Liver (tissue), 9 donors: Measurements from ENCODE around the gene CFAP54. TPM values are rescaled to one million over a fixed set of nuclear protein-coding genes. Genes with fewer than 3 reads are reported as not detected.

Source experiments
- DNase-seq: peaks from one replicate; pipeline ENCODE4 v3.0.0-alpha.2; 2017; ENCODE audit warnings: low spot score
- H3K27ac ChIP-seq, 2 donors: one replicate each; pipeline ENCODE4 v1.7.0; 2013; ENCODE audit warnings: inconsistent platforms in 2 of 2, low read length in 2 of 2, control low read depth in 1 of 2, low read depth in 1 of 2, mild to moderate bottlenecking in 1 of 2
- H3K27me3 ChIP-seq, 4 donors: one replicate each; pipeline versions ENCODE4 v1.6.1 to v1.7.0; 2013; ENCODE audit warnings: low read length in 3 of 4, inconsistent platforms in 1 of 4, mild to moderate bottlenecking in 1 of 4, moderate library complexity in 1 of 4; ENCODE audit not compliant: control insufficient read depth in 4 of 4, insufficient read depth in 4 of 4
- H3K36me3 ChIP-seq, 4 donors: one replicate each; pipeline versions ENCODE4 v1.6.1 to v1.7.0; 2013; ENCODE audit warnings: low read length in 3 of 4, mild to moderate bottlenecking in 3 of 4, low read depth in 1 of 4, moderate library complexity in 1 of 4; ENCODE audit not compliant: control insufficient read depth in 4 of 4, insufficient read depth in 3 of 4
- H3K4me1 ChIP-seq, 4 donors: one replicate each; pipeline versions ENCODE4 v1.6.1 to v1.7.0; 2013; ENCODE audit warnings: low read length in 3 of 4, mild to moderate bottlenecking in 3 of 4, moderate library complexity in 1 of 4; ENCODE audit not compliant: control insufficient read depth in 4 of 4, insufficient read depth in 4 of 4
- H3K4me3 ChIP-seq, 3 donors: one replicate each; pipeline versions ENCODE4 v1.6.1 to v1.7.0; 2013; ENCODE audit warnings: low read length in 3 of 3, control low read depth in 1 of 3, low read depth in 1 of 3, mild to moderate bottlenecking in 1 of 3
- H3K9ac ChIP-seq, 2 donors: one replicate each; pipeline ENCODE4 v1.7.0; 2013; ENCODE audit warnings: low read length in 2 of 2, mild to moderate bottlenecking in 2 of 2, moderate library complexity in 2 of 2, control low read depth in 1 of 2, low read depth in 1 of 2
- H3K9me3 ChIP-seq, 4 donors: one replicate each; pipeline versions ENCODE4 v1.6.1 to v1.7.0; 2013; ENCODE audit warnings: low read length in 3 of 4; ENCODE audit not compliant: control insufficient read depth in 4 of 4
- ATF3 ChIP-seq: IDR thresholded peaks from 2 replicates; pipeline ENCODE4 v1.6.1; 2016; ENCODE audit warnings: antibody characterized with exemption
- CTCF ChIP-seq: fragments of 150-350 bp; IDR thresholded peaks from 2 replicates; pipeline ENCODE4 v1.5.1; 2017; ENCODE audit warnings: improper control_type of control experiment, low read depth, low read length; ENCODE audit not compliant: missing input control
- FOXA2 ChIP-seq: IDR thresholded peaks from 2 replicates; pipeline ENCODE4 v1.6.1; 2016; ENCODE audit warnings: antibody characterized with exemption
- GABPA ChIP-seq, 2 donors: IDR thresholded peaks in 1 of 2; conservative IDR thresholded peaks in 1 of 2; 2 replicates each; pipeline ENCODE4 v1.6.1; 2016; ENCODE audit warnings: antibody characterized with exemption in 2 of 2, mild to moderate bottlenecking in 1 of 2, moderate library complexity in 1 of 2
- HNF4G ChIP-seq: IDR thresholded peaks from 2 replicates; pipeline ENCODE4 v1.6.1; 2016; ENCODE audit warnings: antibody characterized with exemption
- MAX ChIP-seq: IDR thresholded peaks from 2 replicates; pipeline ENCODE4 v1.6.1; 2016; ENCODE audit warnings: antibody characterized with exemption
- REST ChIP-seq: IDR thresholded peaks from 2 replicates; pipeline ENCODE4 v1.6.1; 2016; ENCODE audit warnings: antibody characterized with exemption, mild to moderate bottlenecking
- ZBTB33 ChIP-seq: IDR thresholded peaks from 2 replicates; pipeline ENCODE4 v1.6.1; 2016; ENCODE audit warnings: antibody characterized with exemption
- WGBS: extraction: QIAGEN DNeasy Blood & Tissue Kit; methylation state at CpG from one replicate; pipeline ENCODE4 v1.1.7; 2013; 5-methylcytosine and 5-hydroxymethylcytosine counted together
- polyA plus RNA-seq, 2 donors: library from polyadenylated mRNA; stranded (reverse) in 1 of 2; unstranded in 1 of 2; fragments of 200-250 nt in 1 of 2; fragments of >200 nt in 1 of 2; fragmentation: Nextera tagmentation in 1 of 2; extraction: Ambion mirVana in 1 of 2; gene quantifications; one replicate each; pipeline versions ENCODE4 v1.2.1 to v1.2.3, GENCODE V29; 2013 to 2015
- total RNA-seq, 2 donors: library from RNA; depleted of rRNA; stranded (reverse); fragments of >200 nt; gene quantifications; one replicate each; pipeline ENCODE4 v1.2.3, GENCODE V29; 2014
- donor health status: healthy.
- donor health status: healthy.
- donor health status: healthy.
- donor health status: healthy.
- donor health status: healthy.

The CFAP54 gene
- total and polyA plus RNA-seq, 4 donors: 0.01 to 0.19 (median 0.15) TPM

GRCh38 chr12:96822641-96823040 lies 333.3 kb downstream of the CFAP54 start:
- H3K9me3 ChIP-seq: peaks cover 0 to 2% (median 0%) of the 10 kb centered on the region in 4 donors
- no peak overlapping the region for H3K4me3 ChIP-seq
- no peak overlapping the region for H3K27ac ChIP-seq
- no peak for TF ChIP-seq ZBTB33
- no peak for TF ChIP-seq ATF3
- TF ChIP-seq HNF4G: no peak
- no peak for TF ChIP-seq CTCF
- TF ChIP-seq FOXA2: no peak
- no peak for TF ChIP-seq MAX
- no peak for TF ChIP-seq GABPA (IDR thresholded peaks at IDR 0.05 in 1 of 2, conservative IDR thresholded peaks at IDR 0.05 in 1 of 2)
- H3K4me1 ChIP-seq: no peaks in the 10 kb centered on the region
- 66% methylated on average over 1 of the region's 1 CpG for WGBS
- H3K9ac ChIP-seq: no peak overlapping the region
- no peaks in the 10 kb centered on the region for H3K36me3 ChIP-seq
- DNase-seq: no peak
- H3K27me3 ChIP-seq: peaks cover 0 to 2% (median 0%) of the 10 kb centered on the region in 4 donors

GRCh38 chr12:96824074-96824837 lies 334.9 kb downstream of the CFAP54 start:
- Histone ChIP-seq H3K27ac (no peak overlapping the region), H3K9ac (no peak overlapping the region), H3K9me3 (no peaks in the 10 kb centered on the region), H3K27me3 (no peaks in the 10 kb centered on the region), H3K4me1 (no peaks in the 10 kb centered on the region), H3K36me3 (no peaks in the 10 kb centered on the region), H3K4me3 (no peak overlapping the region)
- TF ChIP-seq REST: no peak
- no peak for DNase-seq
- WGBS: 88% methylated on average over 7 of the region's 7 CpGs
